GM21619 (cell line): ENCODE results near the gene UBR2.
A peak's percentile ranks its signal among the peaks of the same experiment; 100 is the strongest.

Source experiments
- ATAC-seq: cut with Tn5 transposase; IDR thresholded peaks from one replicate; pipeline ENCODE4 v1.9.1; 2021; ENCODE audit not compliant: unreplicated experiment

Gene UBR2

GRCh38 chr6:42563697-42564505, at the start of gene UBR2:
UBR2 (plus strand) TSS chr6:42564029; CDS start chr6:42564320, 291 bp downstream.
- peak; percentile 91 for ATAC-seq

- ATAC-seq, result no peak
These were observed 49.1 kb upstream of the UBR2 start for GRCh38 chr6:42514745-42515144.

- ATAC-seq, result no peak
These were observed 44.0 kb upstream of the UBR2 start for GRCh38 chr6:42519779-42520178.

GRCh38 chr6:42520786-42521607, 42.8 kb upstream of the UBR2 start:
- peak; percentile 67 for ATAC-seq

- ATAC-seq, result no peak
These were observed 41.8 kb upstream of the UBR2 start for GRCh38 chr6:42522036-42522435.

- no peak for ATAC-seq
These were observed 40.7 kb upstream of the UBR2 start for GRCh38 chr6:42522942-42523814.

GRCh38 chr6:42525206-42525605, 38.6 kb upstream of the UBR2 start:
- no peak for ATAC-seq

GRCh38 chr6:42526616-42527015, 37.2 kb upstream of the UBR2 start:
- ATAC-seq, result no peak

- no peak for ATAC-seq
These were observed 36.6 kb upstream of the UBR2 start for GRCh38 chr6:42527204-42527603.

- no peak for ATAC-seq
These were observed 33.5 kb upstream of the UBR2 start for GRCh38 chr6:42530296-42530695.

GRCh38 chr6:42530751-42531150, 33.1 kb upstream of the UBR2 start:
- ATAC-seq, result no peak

- no peak for ATAC-seq
These were observed 31.7 kb upstream of the UBR2 start for GRCh38 chr6:42532038-42532669.

- no peak for ATAC-seq
These were observed 30.0 kb upstream of the UBR2 start for GRCh38 chr6:42533794-42534193.

GRCh38 chr6:42537536-42537935, 26.3 kb upstream of the UBR2 start:
- no peak for ATAC-seq

GRCh38 chr6:42539135-42539534, 24.7 kb upstream of the UBR2 start:
- no peak for ATAC-seq

- no peak for ATAC-seq
These were observed 18.5 kb upstream of the UBR2 start for GRCh38 chr6:42545226-42545773.

GRCh38 chr6:42547407-42548329, 16.2 kb upstream of the UBR2 start:
- ATAC-seq, result peak; percentile 91

- ATAC-seq, result no peak
These were observed 13.6 kb upstream of the UBR2 start for GRCh38 chr6:42550277-42550676.

GRCh38 chr6:42551217-42551616, 12.6 kb upstream of the UBR2 start:
- ATAC-seq, result no peak
